Endodermal cell (in vitro differentiated cells): ENCODE data around the gene PRUNE2. TPM values are rescaled to one million over a fixed set of nuclear protein-coding genes. Genes with fewer than 3 reads are reported as not detected.

ENCODE experiments used
- DNase-seq: peaks from one replicate; pipeline ENCODE4 v3.0.0-alpha.2; 2017
- H3K27ac ChIP-seq: 2 replicates; pipeline ENCODE4 v1.5.1; 2013; ENCODE audit warnings: mild to moderate bottlenecking, low read depth, low read length, moderate library complexity
- H3K27me3 ChIP-seq: 2 replicates; pipeline ENCODE4 v1.6.1; 2013; ENCODE audit warnings: mild to moderate bottlenecking, low read length, moderate library complexity; ENCODE audit not compliant: insufficient read depth, control insufficient read depth, poor library complexity, severe bottlenecking
- H3K36me3 ChIP-seq: 2 replicates; pipeline ENCODE4 v1.7.0; 2013; ENCODE audit warnings: mild to moderate bottlenecking, low read length, moderate library complexity; ENCODE audit not compliant: control insufficient read depth, insufficient read depth
- H3K4me1 ChIP-seq: one replicate; pipeline ENCODE4 v1.7.0; 2013; ENCODE audit warnings: low read length; ENCODE audit not compliant: control insufficient read depth, insufficient read depth
- H3K4me3 ChIP-seq: 2 replicates; pipeline ENCODE4 v1.5.1; 2013; ENCODE audit warnings: mild to moderate bottlenecking, low read length, moderate library complexity
- H3K9ac ChIP-seq: 2 replicates; pipeline ENCODE4 v1.6.1; 2013; ENCODE audit warnings: mild to moderate bottlenecking, low read length, moderate library complexity; ENCODE audit not compliant: poor library complexity, severe bottlenecking; ENCODE audit errors: extremely low read depth
- H3K9me3 ChIP-seq: 2 replicates; pipeline ENCODE4 v1.6.1; 2013; ENCODE audit warnings: mild to moderate bottlenecking, low read length, moderate library complexity; ENCODE audit not compliant: control insufficient read depth
- H3K27ac Mint-ChIP-seq: 2 replicates; pipeline ENCODE4 v1.8.0; 2020; ENCODE audit warnings: mixed read lengths
- H3K27me3 Mint-ChIP-seq: 2 replicates; pipeline ENCODE4 v1.8.0; 2021; ENCODE audit warnings: mild to moderate bottlenecking, mixed read lengths; ENCODE audit not compliant: insufficient read depth
- H3K36me3 Mint-ChIP-seq: 2 replicates; pipeline ENCODE4 v1.8.0; 2020; ENCODE audit warnings: low read depth, mixed read lengths
- H3K4me1 Mint-ChIP-seq: 2 replicates; pipeline ENCODE4 v1.8.0; 2020; ENCODE audit warnings: mixed read lengths
- H3K4me3 Mint-ChIP-seq: 2 replicates; pipeline ENCODE4 v1.8.0; 2020; ENCODE audit warnings: mild to moderate bottlenecking, moderate library complexity, mixed read lengths
- H3K9me3 Mint-ChIP-seq: 2 replicates; pipeline ENCODE4 v1.8.0; 2020; ENCODE audit warnings: mild to moderate bottlenecking, mixed read lengths
- CTCF ChIP-seq: fragments of 200-600 bp; sonication (generic); conservative IDR thresholded peaks from 2 replicates; pipeline ENCODE4 v1.5.0; 2021; ENCODE audit warnings: antibody characterized with exemption, mild to moderate bottlenecking
- WGBS, 2 experiments: methylation state at CpG; one replicate each; pipeline versions ENCODE4 v1.1.5 to v1.1.7; 2013; ENCODE audit warnings: missing lambda C conversion rate in 2 of 2, mixed read lengths in 1 of 2; ENCODE audit not compliant: insufficient coverage in 1 of 2, insufficient read length in 1 of 2; 5-methylcytosine and 5-hydroxymethylcytosine counted together
- total RNA-seq, 2 donors: library from RNA; stranded (reverse); fragmentation: NEBNext Ultra II Directional in 1 of 2; extraction: Animal tissue kit (Norgen Biotek cat#: 25700) in 1 of 2; gene quantifications; 2 replicates in 1 of 2; 3 replicates in 1 of 2; pipeline ENCODE4 v1.2.1, GENCODE V29; 2021

PRUNE2 gene
- total RNA-seq, 2 donors from 2014 or later: 4.1 to 6.8 TPM

- no peak for TF ChIP-seq CTCF
- H3K4me1 ChIP-seq: no peaks in the 10 kb centered on the region
- Mint-ChIP-seq H3K27ac (no peak overlapping the region), H3K36me3 (no peaks in the 10 kb centered on the region), H3K4me1 (no peaks in the 10 kb centered on the region), H3K27me3 (no peaks in the 10 kb centered on the region), H3K4me3 (no peak overlapping the region), H3K9me3 (no peaks in the 10 kb centered on the region)
- no peaks in the 10 kb centered on the region for H3K9me3 ChIP-seq
- WGBS, 2 experiments: 88 to 91% methylated on average over 2 to 3 of the region's 3 CpGs
- H3K27ac ChIP-seq: no peak overlapping the region
- no peaks in the 10 kb centered on the region for H3K27me3 ChIP-seq
- H3K9ac ChIP-seq: no peak overlapping the region
- no peak for DNase-seq
- no peaks in the 10 kb centered on the region for H3K36me3 ChIP-seq
- H3K4me3 ChIP-seq: no peak overlapping the region
Measured at GRCh38 chr9:76766126-76766525, 139.8 kb downstream of the PRUNE2 start.

GRCh38 chr9:76764138-76764537 lies 141.8 kb downstream of the PRUNE2 start, which contains the start of gene PCA3:
Gene PCA3 (plus strand): TSS chr9:76764438.
- H3K9me3 ChIP-seq: no peaks in the 10 kb centered on the region
- no peaks in the 10 kb centered on the region for H3K4me1 ChIP-seq
- Mint-ChIP-seq H3K4me1 (no peaks in the 10 kb centered on the region), H3K9me3 (no peaks in the 10 kb centered on the region), H3K27me3 (no peaks in the 10 kb centered on the region), H3K4me3 (no peak within 1 kb of the TSS), H3K27ac (no peak within 1 kb of the TSS), H3K36me3 (no peaks in the 10 kb centered on the region)
- no peaks in the 10 kb centered on the region for H3K27me3 ChIP-seq
- WGBS, 2 experiments: 89 to 94% methylated on average over 2 to 4 of the region's 4 CpGs
- no peaks in the 10 kb centered on the region for H3K36me3 ChIP-seq
- no peak within 1 kb of the TSS for H3K4me3 ChIP-seq
- no peak within 1 kb of the TSS for H3K27ac ChIP-seq
- no peak for TF ChIP-seq CTCF
- H3K9ac ChIP-seq: no peak within 1 kb of the TSS
- no peak for DNase-seq

- Histone ChIP-seq H3K27me3 (no peaks in the 10 kb centered on the region), H3K4me1 (no peaks in the 10 kb centered on the region), H3K9me3 (no peaks in the 10 kb centered on the region), H3K9ac (no peak overlapping the region), H3K4me3 (no peak overlapping the region), H3K36me3 (no peaks in the 10 kb centered on the region), H3K27ac (no peak overlapping the region)
- WGBS, 2 experiments: 67% methylated on average over 1 of the region's 1 CpG; no CpG with 5 or more reads in 1 of the 2 experiments
- DNase-seq: no peak
- peak; percentile 72 for TF ChIP-seq CTCF
- no peaks in the 10 kb centered on the region for H3K4me1 Mint-ChIP-seq
- H3K4me3 Mint-ChIP-seq: no peak overlapping the region
- H3K27ac Mint-ChIP-seq: no peak overlapping the region
- no peaks in the 10 kb centered on the region for H3K9me3 Mint-ChIP-seq
- H3K27me3 Mint-ChIP-seq: no peaks in the 10 kb centered on the region
- H3K36me3 Mint-ChIP-seq: no peaks in the 10 kb centered on the region
Measured at GRCh38 chr9:76761448-76761847, 144.5 kb downstream of the PRUNE2 start.
